ENCODE results near the gene NLN. TPM values are rescaled to one million over a fixed set of nuclear protein-coding genes. Genes with fewer than 3 reads are reported as not detected.

NLN gene
- total RNA-seq, 4 donors from 2014 or later = 1.6 to 16.5 (median 9.0) TPM

DNA sequence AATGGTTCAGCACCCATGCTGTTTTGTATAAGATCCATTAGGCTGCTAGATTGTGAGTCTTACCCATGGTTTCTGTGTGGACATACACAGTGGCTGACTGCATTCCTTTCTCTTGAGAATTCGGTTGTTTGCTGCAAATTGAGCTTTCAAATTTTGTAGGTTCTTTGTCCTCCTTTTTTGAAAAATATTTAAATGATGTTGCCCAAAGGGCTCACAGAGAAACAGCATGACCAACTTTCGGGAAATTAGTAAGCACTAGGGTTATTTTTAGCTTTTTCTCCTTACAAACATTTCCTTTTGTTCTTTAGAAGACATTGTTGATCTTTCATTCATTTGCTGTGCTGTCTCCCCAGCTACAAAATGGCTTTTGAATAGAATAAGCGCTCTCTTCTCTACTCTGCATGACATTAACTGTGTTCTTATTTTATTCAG is 79.4 kb downstream of the NLN start:
- H3K9me3 ChIP-seq = no peaks in the 10 kb centered on the region
- no peaks in the 10 kb centered on the region for H3K27me3 ChIP-seq
- no peak for DNase-seq
- 81 to 88% methylated on average over 2 to 3 of the region's 3 CpGs for WGBS, 2 donors (ENCODE audit: low coverage in 1 of 2)
- peak overlapping the region in 1 of 4 donors; percentile 9 for H3K27ac ChIP-seq
- H3K4me3 ChIP-seq = no peak overlapping the region
- H3K4me1 ChIP-seq = no peaks in the 10 kb centered on the region
- H3K36me3 ChIP-seq = no peaks in the 10 kb centered on the region
- TF ChIP-seq EP300 (IDR thresholded peaks at IDR 0.05; ENCODE audit: low read depth) (no peak), POLR2AphosphoS5 (IDR thresholded peaks at IDR 0.05) (no peak), POLR2A (IDR thresholded peaks at IDR 0.05) (no peak)
- TF ChIP-seq, protein P1, sequence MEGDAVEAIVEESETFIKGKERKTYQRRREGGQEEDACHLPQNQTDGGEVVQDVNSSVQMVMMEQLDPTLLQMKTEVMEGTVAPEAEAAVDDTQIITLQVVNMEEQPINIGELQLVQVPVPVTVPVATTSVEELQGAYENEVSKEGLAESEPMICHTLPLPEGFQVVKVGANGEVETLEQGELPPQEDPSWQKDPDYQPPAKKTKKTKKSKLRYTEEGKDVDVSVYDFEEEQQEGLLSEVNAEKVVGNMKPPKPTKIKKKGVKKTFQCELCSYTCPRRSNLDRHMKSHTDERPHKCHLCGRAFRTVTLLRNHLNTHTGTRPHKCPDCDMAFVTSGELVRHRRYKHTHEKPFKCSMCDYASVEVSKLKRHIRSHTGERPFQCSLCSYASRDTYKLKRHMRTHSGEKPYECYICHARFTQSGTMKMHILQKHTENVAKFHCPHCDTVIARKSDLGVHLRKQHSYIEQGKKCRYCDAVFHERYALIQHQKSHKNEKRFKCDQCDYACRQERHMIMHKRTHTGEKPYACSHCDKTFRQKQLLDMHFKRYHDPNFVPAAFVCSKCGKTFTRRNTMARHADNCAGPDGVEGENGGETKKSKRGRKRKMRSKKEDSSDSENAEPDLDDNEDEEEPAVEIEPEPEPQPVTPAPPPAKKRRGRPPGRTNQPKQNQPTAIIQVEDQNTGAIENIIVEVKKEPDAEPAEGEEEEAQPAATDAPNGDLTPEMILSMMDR (IDR thresholded peaks at IDR 0.05) = no peak
- intact Hi-C loops (cut with DNase I; ENCODE audit: low total_unique reads) = no loop called here
- in situ Hi-C loops (cut with MboI; ENCODE audit: low pct_ligation_motif_present in 1 of 4, low pct_unique_long_range_greater_than_20kb in 1 of 4, low sequenced_read_pairs in 3 of 4) = no loop called here

DNA sequence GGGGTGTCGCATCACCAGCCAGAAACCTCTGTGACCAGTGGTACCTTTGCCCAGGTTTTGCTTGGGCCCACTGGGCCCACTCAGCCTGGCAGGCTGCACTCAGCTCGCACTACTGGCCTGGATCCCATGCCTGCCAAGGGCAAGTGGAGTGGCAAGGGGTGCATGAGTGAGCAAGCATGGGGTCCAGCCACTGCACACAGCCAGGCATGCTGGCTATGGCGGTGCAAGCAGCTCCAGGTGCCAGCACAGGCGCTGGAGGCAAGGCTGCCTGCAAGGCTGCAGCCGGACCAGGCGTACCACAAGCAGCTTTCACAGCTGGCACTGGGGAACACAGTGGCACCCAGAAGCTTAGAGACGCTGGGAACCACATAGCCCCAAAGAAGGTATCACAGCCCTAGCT is 80.1 kb downstream of the NLN start:
- TF ChIP-seq POLR2A (IDR thresholded peaks at IDR 0.05) (no peak), EP300 (IDR thresholded peaks at IDR 0.05; ENCODE audit: low read depth) (no peak), POLR2AphosphoS5 (IDR thresholded peaks at IDR 0.05) (no peak)
- TF ChIP-seq, protein P1 (IDR thresholded peaks at IDR 0.05) = no peak
- in situ Hi-C loops (cut with MboI; ENCODE audit: low pct_ligation_motif_present in 1 of 4, low pct_unique_long_range_greater_than_20kb in 1 of 4, low sequenced_read_pairs in 3 of 4) (no loop called here), intact Hi-C loops (cut with DNase I; ENCODE audit: low total_unique reads) (no loop called here)
- no peaks in the 10 kb centered on the region for H3K4me1 ChIP-seq
- H3K36me3 ChIP-seq = no peaks in the 10 kb centered on the region
- H3K27me3 ChIP-seq = no peaks in the 10 kb centered on the region
- H3K9me3 ChIP-seq = no peaks in the 10 kb centered on the region
- 95% methylated on average over 6 of the region's 7 CpGs; no CpG with 5 or more reads in 1 of the 2 donors for whole genome bisulfite sequencing, 2 donors (ENCODE audit: low coverage in 1 of 2)
- no peak overlapping the region for H3K27ac ChIP-seq
- no peak for DNase-seq
- H3K4me3 ChIP-seq = no peak overlapping the region

DNA sequence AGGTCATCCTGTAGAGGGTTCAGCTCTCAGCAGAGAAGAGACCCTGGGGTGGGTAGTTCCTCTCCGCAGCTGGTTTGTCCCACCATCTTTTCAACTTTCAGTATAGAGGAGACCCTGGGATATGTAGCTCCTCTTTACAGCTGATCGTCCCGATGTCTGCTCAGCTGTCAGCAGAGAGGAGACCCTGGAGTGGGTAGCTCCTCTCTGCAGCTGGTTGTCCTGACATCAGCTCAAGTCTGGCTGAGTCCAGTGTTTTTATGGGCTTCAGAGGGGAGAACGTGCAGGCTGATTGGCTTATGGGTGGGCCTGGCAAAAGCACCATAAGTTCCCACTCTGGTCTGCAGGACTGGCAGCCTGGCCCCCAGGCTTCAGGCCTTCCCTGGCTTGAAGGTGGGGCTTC is 80.8 kb downstream of the NLN start:
- no peaks in the 10 kb centered on the region for H3K4me1 ChIP-seq
- H3K27me3 ChIP-seq = no peaks in the 10 kb centered on the region
- H3K36me3 ChIP-seq = no peaks in the 10 kb centered on the region
- TF ChIP-seq, protein P1 (IDR thresholded peaks at IDR 0.05) = no peak
- no peak for TF ChIP-seq POLR2A (IDR thresholded peaks at IDR 0.05)
- TF ChIP-seq POLR2AphosphoS5 (IDR thresholded peaks at IDR 0.05) = no peak
- TF ChIP-seq EP300 (IDR thresholded peaks at IDR 0.05; ENCODE audit: low read depth) = no peak
- no peaks in the 10 kb centered on the region for H3K9me3 ChIP-seq
- intact Hi-C loops (cut with DNase I; ENCODE audit: low total_unique reads) (no loop called here), in situ Hi-C loops (cut with MboI; ENCODE audit: low pct_ligation_motif_present in 1 of 4, low pct_unique_long_range_greater_than_20kb in 1 of 4, low sequenced_read_pairs in 3 of 4) (no loop called here)
- 100% methylated on average over 2 to 4 of the region's 4 CpGs for WGBS, 2 donors (ENCODE audit: low coverage in 1 of 2)
- no peak overlapping the region for H3K4me3 ChIP-seq
- no peak for DNase-seq
- H3K27ac ChIP-seq = no peak overlapping the region

DNA sequence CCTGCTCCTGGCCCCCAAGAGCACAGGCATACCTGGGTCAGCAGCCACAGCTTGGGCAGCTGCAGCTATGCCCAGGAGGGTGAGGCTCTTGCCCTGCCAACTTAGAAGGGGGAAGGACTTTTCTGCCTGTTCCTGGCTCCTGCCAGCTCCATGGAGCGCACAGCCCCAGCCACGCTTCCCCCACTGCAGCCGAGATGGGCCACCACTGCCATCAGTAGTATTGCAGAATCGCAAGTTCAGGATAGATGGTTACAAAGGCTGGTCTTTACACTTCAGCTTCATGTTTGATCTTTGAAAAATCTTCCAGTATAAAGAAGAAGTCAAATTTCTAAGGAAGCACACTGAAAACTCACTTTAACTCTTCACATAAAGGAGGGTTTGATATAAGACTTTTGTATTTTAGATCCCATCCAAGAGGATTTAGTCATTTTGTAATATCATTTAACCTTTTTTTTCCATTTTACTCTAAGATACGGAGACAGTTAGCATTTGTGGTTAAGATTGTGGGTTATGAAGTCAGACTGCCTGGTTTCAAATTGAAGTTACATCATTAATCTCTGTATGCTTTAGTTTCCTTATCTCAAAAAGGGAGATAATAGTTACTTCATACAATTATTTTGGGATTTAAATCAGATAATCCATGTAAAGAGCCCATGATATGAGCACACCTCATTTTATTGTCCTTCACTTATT is 81.8 kb downstream of the NLN start:
- H3K9me3 ChIP-seq = no peaks in the 10 kb centered on the region
- peaks cover 0 to under 1% (median 0%) of the 10 kb centered on the region in 4 donors for H3K4me1 ChIP-seq
- no peak for TF ChIP-seq EP300 (IDR thresholded peaks at IDR 0.05; ENCODE audit: low read depth)
- no peak for TF ChIP-seq POLR2A (IDR thresholded peaks at IDR 0.05)
- no peak for TF ChIP-seq POLR2AphosphoS5 (IDR thresholded peaks at IDR 0.05)
- TF ChIP-seq, protein P1 (IDR thresholded peaks at IDR 0.05) = no peak
- H3K27ac ChIP-seq = no peak overlapping the region
- in situ Hi-C loops (cut with MboI; ENCODE audit: low pct_ligation_motif_present in 1 of 4, low pct_unique_long_range_greater_than_20kb in 1 of 4, low sequenced_read_pairs in 3 of 4) (no loop called here), intact Hi-C loops (cut with DNase I; ENCODE audit: low total_unique reads) (no loop called here)
- 69 to 79% methylated on average over 1 to 5 of the region's 5 CpGs for WGBS, 2 donors (ENCODE audit: low coverage in 1 of 2)
- H3K4me3 ChIP-seq = no peak overlapping the region
- no peaks in the 10 kb centered on the region for H3K27me3 ChIP-seq
- DNase-seq = no peak
- H3K36me3 ChIP-seq = no peaks in the 10 kb centered on the region
